Psoas muscle (tissue), 8 donors: ENCODE measurements around the gene GRID2IP. TPM values are rescaled to one million over a fixed set of nuclear protein-coding genes. Genes with fewer than 3 reads are reported as not detected.
"Not testable (repeated sequence)": the region's sequence is repeated elsewhere in the genome, so short reads cannot be mapped to it uniquely, and the experiment has no call there.

Experiments used
- ATAC-seq, 4 donors: fragments of 200-7000 bp; cut with Tn5 transposase; one replicate each; pipeline ENCODE4 v1.9.1; 2020; ENCODE audit warnings: moderate library complexity in 3 of 4, mild to moderate bottlenecking in 2 of 4
- DNase-seq, 2 donors: peaks; one replicate each; pipeline ENCODE4 v3.0.0-alpha.2; 2020
- H3K27ac ChIP-seq: fragments of 200-600 bp; one replicate; pipeline ENCODE4 v1.8.0; 2022
- H3K27me3 ChIP-seq, 3 donors: fragments of 200-600 bp in 1 of 3; one replicate each; pipeline versions ENCODE4 v1.6.1 to v1.8.0; 2013 to 2022; ENCODE audit warnings: low read length in 2 of 3, mild to moderate bottlenecking in 2 of 3, moderate library complexity in 1 of 3; ENCODE audit not compliant: insufficient read depth in 3 of 3
- H3K36me3 ChIP-seq, 2 donors: fragments of 200-600 bp in 1 of 2; one replicate each; pipeline versions ENCODE4 v1.6.1 to v1.8.0; 2013 to 2022; ENCODE audit warnings: low read depth in 1 of 2, mild to moderate bottlenecking in 1 of 2, moderate library complexity in 1 of 2; ENCODE audit not compliant: insufficient read depth in 1 of 2
- H3K4me1 ChIP-seq: fragments of 200-600 bp; one replicate; pipeline ENCODE4 v1.8.0; 2022
- H3K4me3 ChIP-seq: fragments of 200-600 bp; one replicate; pipeline ENCODE4 v1.8.0; 2022; ENCODE audit warnings: mild to moderate bottlenecking
- H3K9me3 ChIP-seq: fragments of 200-600 bp; one replicate; pipeline ENCODE4 v1.8.0; 2022
- WGBS, 3 donors: extraction: QIAGEN DNeasy Blood & Tissue Kit; methylation state at CpG; one replicate each; pipeline versions ENCODE4 v1.1.6 to v1.1.7; 2013; 5-methylcytosine and 5-hydroxymethylcytosine counted together
- intact Hi-C, 2 donors: fragments of 100-400 bp; cut with DNase I; formaldehyde crosslinking; loops; one replicate each; pipeline versions ENCODE4 v1.11.0 to v1.14.2; 2022
- polyA plus RNA-seq, 3 donors: library from polyadenylated mRNA; stranded (reverse); fragments of 200-250 nt; gene quantifications; one replicate each; pipeline ENCODE4 v1.2.3, GENCODE V29; 2013
- total RNA-seq, 4 donors: library from RNA; stranded (reverse); fragmentation: NEBNext Ultra II Directional in 2 of 4; extraction: Animal tissue kit (Norgen Biotek cat#: 25700) in 2 of 4; gene quantifications; one replicate each; pipeline versions ENCODE4 v1.2.1 to v1.2.4, GENCODE V29; 2021 to 2023
- TF ChIP-seq, protein P1 (sequence below): fragments of 200-600 bp; IDR thresholded peaks from one replicate; pipeline ENCODE4 v1.8.0; 2022; ENCODE audit warnings: antibody characterized with exemption
- donor health status: healthy with polysubstance abuse.
- donor health status: DM: no; HTN: no; CAD: no; lungs with moderate emphysema.
- donor health status: Bipolar disorder and iron deficiency.
- donor health status: healthy.
- donor health status: DM: yes; HTN: yes; CAD: no.
- donor health status: DM: no; HTN: no; CAD: no.
- donor health status: DM: no; HTN: no; CAD: no.
- donor health status: DM: yes; HTN: yes; CAD: no.

GRID2IP gene
- total and polyA plus RNA-seq, 7 donors = 0.01 to 0.06 (median 0.03) TPM; not detected in 4

- intact Hi-C loops = no loop called here
Measured at GRCh38 chr7:6476596-6477317, 74.5 kb downstream of the GRID2IP start.

GRCh38 chr7:6475433-6476186, 75.7 kb downstream of the GRID2IP start:
- H3K4me1 ChIP-seq = peaks cover 36% of the 10 kb centered on the region
- 85 to 86% (median 85%) methylated on average over 3 of the region's 3 CpGs for WGBS, 3 donors
- H3K36me3 ChIP-seq = peaks cover 4 to 35% of the 10 kb centered on the region in 2 donors
- no peaks in the 10 kb centered on the region for H3K27me3 ChIP-seq
- peak overlapping the region; percentile 47 for H3K27ac ChIP-seq
- TF ChIP-seq, protein P1, sequence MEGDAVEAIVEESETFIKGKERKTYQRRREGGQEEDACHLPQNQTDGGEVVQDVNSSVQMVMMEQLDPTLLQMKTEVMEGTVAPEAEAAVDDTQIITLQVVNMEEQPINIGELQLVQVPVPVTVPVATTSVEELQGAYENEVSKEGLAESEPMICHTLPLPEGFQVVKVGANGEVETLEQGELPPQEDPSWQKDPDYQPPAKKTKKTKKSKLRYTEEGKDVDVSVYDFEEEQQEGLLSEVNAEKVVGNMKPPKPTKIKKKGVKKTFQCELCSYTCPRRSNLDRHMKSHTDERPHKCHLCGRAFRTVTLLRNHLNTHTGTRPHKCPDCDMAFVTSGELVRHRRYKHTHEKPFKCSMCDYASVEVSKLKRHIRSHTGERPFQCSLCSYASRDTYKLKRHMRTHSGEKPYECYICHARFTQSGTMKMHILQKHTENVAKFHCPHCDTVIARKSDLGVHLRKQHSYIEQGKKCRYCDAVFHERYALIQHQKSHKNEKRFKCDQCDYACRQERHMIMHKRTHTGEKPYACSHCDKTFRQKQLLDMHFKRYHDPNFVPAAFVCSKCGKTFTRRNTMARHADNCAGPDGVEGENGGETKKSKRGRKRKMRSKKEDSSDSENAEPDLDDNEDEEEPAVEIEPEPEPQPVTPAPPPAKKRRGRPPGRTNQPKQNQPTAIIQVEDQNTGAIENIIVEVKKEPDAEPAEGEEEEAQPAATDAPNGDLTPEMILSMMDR = no peak
- H3K9me3 ChIP-seq = no peaks in the 10 kb centered on the region
- ATAC-seq (no peak), DNase-seq (no peak)
- no peak overlapping the region for H3K4me3 ChIP-seq
- intact Hi-C loops = no loop called here

More at GRCh38 chr7:6476596-6477317, 74.5 kb downstream of the GRID2IP start:
- Histone ChIP-seq H3K4me1 (peaks cover 43% of the 10 kb centered on the region), H3K27ac (peak overlapping the region; percentile 47), H3K9me3 (no peaks in the 10 kb centered on the region), H3K36me3 (peaks cover 4 to 29% of the 10 kb centered on the region in 2 donors), H3K4me3 (peak overlapping the region; percentile 1), H3K27me3 (no peaks in the 10 kb centered on the region)
- TF ChIP-seq, protein P1 = no peak
- DNase-seq (no peak), ATAC-seq (peak; percentile 63 to 87 (median 79))
- 67 to 72% (median 71%) methylated on average over 7 of the region's 7 CpGs for WGBS, 3 donors

GRCh38 chr7:6465862-6466261, 85.4 kb downstream of the GRID2IP start:
- TF ChIP-seq, protein P1 = no peak
- DNase-seq = no peak
- intact Hi-C loops = no loop called here
- Histone ChIP-seq H3K27me3 (no peaks in the 10 kb centered on the region), H3K36me3 (peaks cover 18 to 95% of the 10 kb centered on the region in 2 donors), H3K9me3 (no peaks in the 10 kb centered on the region), H3K27ac (no peak overlapping the region), H3K4me3 (no peak overlapping the region), H3K4me1 (no peaks in the 10 kb centered on the region)
- WGBS, 3 donors = 95 to 99% (median 96%) methylated on average over 8 of the region's 8 CpGs
- no peak for ATAC-seq

- WGBS, 3 donors = 85 to 89% (median 89%) methylated on average over 5 of the region's 5 CpGs
- H3K27ac ChIP-seq, intact Hi-C loops, DNase-seq, H3K4me1 ChIP-seq, H3K9me3 ChIP-seq, ATAC-seq, H3K4me3 ChIP-seq, H3K27me3 ChIP-seq: not testable (repeated sequence)
- H3K36me3 ChIP-seq = peaks cover 16 to 85% of the 10 kb centered on the region in 2 donors
Measured at GRCh38 chr7:6463609-6464008, 87.7 kb downstream of the GRID2IP start.

DNA sequence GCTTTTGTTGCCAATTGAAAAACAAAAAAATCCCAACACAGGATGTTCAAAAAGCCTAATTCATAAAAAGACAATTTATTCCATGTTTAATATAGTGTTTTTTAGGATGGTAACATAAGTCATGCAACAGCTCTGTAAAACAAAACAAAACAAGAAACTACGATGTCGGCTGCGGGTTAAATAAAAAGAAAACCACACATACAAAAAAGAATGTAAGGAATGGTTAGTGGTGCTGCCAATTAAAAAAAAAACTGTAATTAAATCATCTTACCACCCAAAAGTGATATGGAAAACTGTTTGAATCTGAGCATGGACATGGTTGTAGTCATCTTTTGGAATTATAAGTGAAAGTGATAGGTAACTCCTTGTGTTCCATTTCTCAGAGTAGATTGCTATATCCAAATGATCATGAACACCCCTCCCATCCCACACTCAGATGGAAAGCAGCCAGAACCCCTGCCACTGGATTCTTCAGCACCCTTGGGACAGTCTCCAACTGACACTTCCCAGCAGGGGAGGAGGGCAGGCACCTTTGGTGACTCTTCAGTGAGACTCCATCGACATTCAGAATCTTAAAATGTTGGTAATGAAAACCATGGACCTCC, 89.2 kb downstream of the GRID2IP start:
- Histone ChIP-seq H3K9me3 (no peaks in the 10 kb centered on the region), H3K4me1 (no peaks in the 10 kb centered on the region), H3K4me3 (no peak overlapping the region), H3K27ac (no peak overlapping the region), H3K27me3 (no peaks in the 10 kb centered on the region), H3K36me3 (peaks cover 13 to 69% of the 10 kb centered on the region in 2 donors)
- ATAC-seq = no peak
- intact Hi-C loops = no loop called here
- no peak for DNase-seq
- WGBS, 3 donors = 72 to 83% (median 75%) methylated on average over 4 of the region's 4 CpGs
- TF ChIP-seq, protein P1 = no peak
